ENCODE data around the gene LBX2. TPM values are rescaled to one million over a fixed set of nuclear protein-coding genes. Genes with fewer than 3 reads are reported as not detected.
"Not testable (repeated sequence)": the region's sequence is repeated elsewhere in the genome, so short reads cannot be mapped to it uniquely, and the experiment has no call there.

Gene LBX2
- total and polyA plus RNA-seq, 9 of the 15 experiments (the other 6 are each of a cell fraction or from before 2014, with no cell fraction given): 0.39 to 6.2 (median 1.8) TPM; not detected in 1

DNA sequence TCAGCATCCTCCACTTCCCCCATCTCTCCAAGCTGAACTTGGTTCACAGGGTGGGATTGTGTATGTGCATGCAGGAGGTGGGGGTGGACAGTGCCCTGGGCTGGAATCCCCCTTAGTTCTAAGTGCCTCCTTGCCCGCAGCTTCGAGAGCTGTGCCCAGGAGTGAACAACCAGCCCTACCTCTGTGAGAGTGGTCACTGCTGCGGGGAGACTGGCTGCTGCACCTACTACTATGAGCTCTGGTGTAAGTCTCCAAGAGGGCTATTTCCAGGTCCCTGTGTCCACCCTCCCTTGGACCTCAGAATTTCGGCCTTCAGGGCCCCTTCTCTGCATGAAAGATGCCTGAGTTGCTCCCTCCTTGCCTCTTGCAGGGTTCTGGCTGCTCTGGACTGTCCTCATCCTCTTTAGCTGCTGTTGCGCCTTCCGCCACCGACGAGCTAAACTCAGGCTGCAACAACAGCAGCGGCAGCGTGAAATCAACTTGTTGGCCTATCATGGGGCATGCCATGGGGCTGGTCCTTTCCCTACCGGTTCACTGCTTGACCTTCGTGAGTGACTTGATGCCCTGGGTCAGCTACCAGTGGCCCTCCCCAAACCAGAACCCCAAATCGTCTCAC lies 39.8 kb downstream of the LBX2 start:
- H3K9me1 ChIP-seq (ENCODE audit: control insufficient read depth, insufficient read depth, low read length); CTCF ChIA-PET (ENCODE audit: low intra/inter-chr PET ratio); intact Hi-C loops (cut with micrococcal nuclease); H3K4me2 ChIP-seq (ENCODE audit: insufficient read depth, low read length); ATAC-seq; BruUV-seq (replicated peaks); H3K4me3 ChIP-seq; H4K20me1 ChIP-seq (replicated peaks; ENCODE audit: control insufficient read depth, insufficient read depth, low read length); FAIRE-seq; H3K27me3 ChIP-seq (ENCODE audit: control insufficient read depth in 2 of 2, insufficient read depth in 2 of 2, low read length in 2 of 2); H2AFZ ChIP-seq (ENCODE audit: low read depth, low read length); H3K27ac ChIP-seq (ENCODE audit: extremely low read depth, low read depth, low read length); in situ Hi-C loops (cut with MboI); H3K9me3 ChIP-seq (replicated peaks; ENCODE audit: control insufficient read depth, insufficient read depth, low read depth, low read length); DNase-seq (ENCODE audit: extremely low read depth in 1 of 4, low spot score in 3 of 4): not testable (repeated sequence)
- Histone ChIP-seq H3K79me2 (ENCODE audit: control insufficient read depth, insufficient read depth, low read length) (peaks cover 21% of the 10 kb centered on the region), H3K9ac (ENCODE audit: insufficient read depth in 1 of 2, low read depth in 2 of 2, low read length in 2 of 2) (0 out of 4 replicates have a peak overlapping the region, but pooled peaks of 1 of the 2 experiments have one; percentile 67), H3K4me1 (replicated peaks in 1 of 2; ENCODE audit: control insufficient read depth in 2 of 2, insufficient read depth in 2 of 2, low read length in 2 of 2) (peaks cover 10 to 41% of the 10 kb centered on the region in 2 experiments), H3K36me3 (ENCODE audit: control insufficient read depth, insufficient read depth, low read length) (peaks cover 35% of the 10 kb centered on the region)
- WGBS (ENCODE audit: insufficient coverage, low coverage, missing lambda C conversion rate): 51% methylated on average over 13 of the region's 13 CpGs
- TF ChIP-seq POLR2G (IDR thresholded peaks at IDR 0.05; ENCODE audit: low read depth, low read length): peak; percentile 39; the same call in 1 of the 2 replicates
- TF ChIP-seq SUPT5H (IDR thresholded peaks at IDR 0.05): peak; percentile 62; the same call in 1 of the 2 replicates
- TF ChIP-seq KDM5B (IDR thresholded peaks at IDR 0.05; ENCODE audit: insufficient replicate concordance, low read depth, low read length): peak; percentile 1
- peak; percentile 67 for TF ChIP-seq POLR2A (conservative IDR thresholded peaks at IDR 0.05)
- peak; percentile 58 for TF ChIP-seq POLR2B (IDR thresholded peaks at IDR 0.05; ENCODE audit: low read depth, partially characterized antibody)
- POLR2A ChIA-PET: interaction anchor here (0.6 to 2.5 kb wide), 6 partner anchors 22 to 433 kb away, joined by 3 to 12 read pairs (median 4); partner anchors contain the start of genes AUP1, C2orf81, HTRA2 and WDR54

All from K562 (cell line).